PFSK-1 (cell line): Measurements from ENCODE around the gene ITGB6.

Experiments used
- FOXP2 ChIP-seq: optimal IDR thresholded peaks from 2 replicates; pipeline ENCODE3; 2011; ENCODE audit warnings: borderline replicate concordance, control low read depth, inconsistent platforms; ENCODE audit not compliant: insufficient read depth; ENCODE audit errors: extremely low read length, extremely low read depth
- POLR2AphosphoS5 ChIP-seq: IDR thresholded peaks from 2 replicates; pipeline ENCODE4 v1.6.1; 2012; ENCODE audit warnings: low read depth, mild to moderate bottlenecking, control low read depth, low read length, moderate library complexity
- SIN3A ChIP-seq: IDR thresholded peaks from 2 replicates; pipeline ENCODE4 v1.6.1; 2012; ENCODE audit warnings: mild to moderate bottlenecking, low read length, moderate library complexity, borderline replicate concordance; ENCODE audit not compliant: insufficient read depth
- TAF1 ChIP-seq: IDR thresholded peaks from 2 replicates; pipeline ENCODE4 v1.6.1; 2012; ENCODE audit warnings: low read length, control low read depth, borderline replicate concordance; ENCODE audit not compliant: insufficient read depth
- TF ChIP-seq, protein P1 (sequence below), 2 experiments: IDR thresholded peaks; 2 replicates each; pipeline versions ENCODE4 v1.6.1 to v1.8.0; 2011 to 2012; ENCODE audit warnings: low read depth in 2 of 2, low read length in 2 of 2, control low read depth in 1 of 2, inconsistent platforms in 1 of 2, mild to moderate bottlenecking in 1 of 2, moderate library complexity in 1 of 2; ENCODE audit not compliant: insufficient read depth in 1 of 2

DNA sequence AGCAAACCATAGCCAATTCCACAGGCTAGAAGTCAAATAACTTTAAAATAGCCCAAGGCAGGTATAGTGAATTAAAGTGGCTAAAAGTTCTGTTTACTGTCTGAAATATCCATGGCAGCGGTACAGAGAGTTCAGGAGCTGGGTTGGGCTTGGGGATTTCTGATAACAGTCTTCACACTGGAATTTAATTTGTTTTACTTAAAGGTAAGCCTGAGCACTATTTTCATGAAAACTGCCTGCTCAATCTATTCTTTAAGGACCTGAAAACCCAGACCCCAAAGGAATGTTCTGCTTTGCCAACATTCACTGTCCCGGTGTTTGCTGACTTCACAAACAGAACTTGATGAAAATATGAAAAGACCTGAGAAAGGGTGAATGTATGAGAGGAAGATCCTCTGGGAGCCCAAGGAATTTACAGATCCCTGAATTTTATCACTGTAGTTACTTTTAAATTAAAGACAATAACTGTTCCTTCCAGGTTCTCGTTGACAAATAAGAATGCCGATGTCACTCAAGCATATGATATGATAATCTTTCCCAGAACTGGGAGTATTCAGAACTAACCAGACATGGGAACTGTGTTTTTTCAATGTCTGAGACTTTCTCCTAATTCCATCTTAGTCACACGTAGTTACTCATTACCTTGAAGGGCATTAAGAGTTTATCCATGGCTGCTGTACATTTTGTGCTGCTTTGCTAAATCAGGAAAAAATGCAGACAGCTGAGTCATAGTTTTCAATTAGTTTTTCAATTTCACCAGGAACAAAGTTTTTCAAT, 28.3 kb upstream of the ITGB6 start:
- TF ChIP-seq POLR2AphosphoS5 (no peak), SIN3A (no peak), TAF1 (no peak), FOXP2 (no peak)
- TF ChIP-seq, protein P1, sequence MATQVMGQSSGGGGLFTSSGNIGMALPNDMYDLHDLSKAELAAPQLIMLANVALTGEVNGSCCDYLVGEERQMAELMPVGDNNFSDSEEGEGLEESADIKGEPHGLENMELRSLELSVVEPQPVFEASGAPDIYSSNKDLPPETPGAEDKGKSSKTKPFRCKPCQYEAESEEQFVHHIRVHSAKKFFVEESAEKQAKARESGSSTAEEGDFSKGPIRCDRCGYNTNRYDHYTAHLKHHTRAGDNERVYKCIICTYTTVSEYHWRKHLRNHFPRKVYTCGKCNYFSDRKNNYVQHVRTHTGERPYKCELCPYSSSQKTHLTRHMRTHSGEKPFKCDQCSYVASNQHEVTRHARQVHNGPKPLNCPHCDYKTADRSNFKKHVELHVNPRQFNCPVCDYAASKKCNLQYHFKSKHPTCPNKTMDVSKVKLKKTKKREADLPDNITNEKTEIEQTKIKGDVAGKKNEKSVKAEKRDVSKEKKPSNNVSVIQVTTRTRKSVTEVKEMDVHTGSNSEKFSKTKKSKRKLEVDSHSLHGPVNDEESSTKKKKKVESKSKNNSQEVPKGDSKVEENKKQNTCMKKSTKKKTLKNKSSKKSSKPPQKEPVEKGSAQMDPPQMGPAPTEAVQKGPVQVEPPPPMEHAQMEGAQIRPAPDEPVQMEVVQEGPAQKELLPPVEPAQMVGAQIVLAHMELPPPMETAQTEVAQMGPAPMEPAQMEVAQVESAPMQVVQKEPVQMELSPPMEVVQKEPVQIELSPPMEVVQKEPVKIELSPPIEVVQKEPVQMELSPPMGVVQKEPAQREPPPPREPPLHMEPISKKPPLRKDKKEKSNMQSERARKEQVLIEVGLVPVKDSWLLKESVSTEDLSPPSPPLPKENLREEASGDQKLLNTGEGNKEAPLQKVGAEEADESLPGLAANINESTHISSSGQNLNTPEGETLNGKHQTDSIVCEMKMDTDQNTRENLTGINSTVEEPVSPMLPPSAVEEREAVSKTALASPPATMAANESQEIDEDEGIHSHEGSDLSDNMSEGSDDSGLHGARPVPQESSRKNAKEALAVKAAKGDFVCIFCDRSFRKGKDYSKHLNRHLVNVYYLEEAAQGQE (IDR thresholded peaks at IDR 0.05; ENCODE audit: insufficient read depth in 1 of 2, low read depth in 2 of 2, low read length in 2 of 2), result no peak
